ENCODE data around the gene SMYD3.
"Not testable (repeated sequence)": the region's sequence is repeated elsewhere in the genome, so short reads cannot be mapped to it uniquely, and the experiment has no call there.

The SMYD3 gene

GRCh38 chr1:245960171-245960570, 546.9 kb downstream of the SMYD3 start:
- Mint-ChIP-seq H3K4me3 (no peak overlapping the region), H3K36me3 (ENCODE audit: low read depth) (no peaks in the 10 kb centered on the region), H3K9me3 (no peaks in the 10 kb centered on the region), H3K27ac (no peak overlapping the region), H3K27me3 (no peaks in the 10 kb centered on the region), H3K4me1 (ENCODE audit: low read depth) (peaks cover 6% of the 10 kb centered on the region)

DNA sequence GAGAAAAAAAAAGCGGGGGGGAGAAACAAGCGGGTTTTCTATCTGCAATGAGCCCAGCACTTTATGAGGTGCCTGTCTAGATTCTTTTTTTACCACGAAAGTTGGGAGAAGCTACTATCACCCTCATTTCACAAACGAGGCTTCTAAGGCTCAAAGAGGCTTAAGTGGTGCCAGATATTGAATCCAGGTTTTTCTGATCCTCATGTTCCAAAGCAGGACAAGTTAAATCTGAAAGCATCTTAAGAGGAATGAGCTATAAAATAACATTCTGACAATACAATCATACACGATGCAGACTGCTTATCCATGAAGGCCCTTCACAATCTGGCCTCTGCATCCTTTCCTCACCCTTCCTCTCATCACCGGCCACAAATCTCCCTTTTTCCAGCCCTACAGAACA, 549.1 kb downstream of the SMYD3 start:
- H3K9me3 Mint-ChIP-seq: no peaks in the 10 kb centered on the region
- no peaks in the 10 kb centered on the region for H3K36me3 Mint-ChIP-seq (ENCODE audit: low read depth)
- no peak overlapping the region for H3K27ac Mint-ChIP-seq
- no peaks in the 10 kb centered on the region for H3K27me3 Mint-ChIP-seq
- peaks cover 13% of the 10 kb centered on the region for H3K4me1 Mint-ChIP-seq (ENCODE audit: low read depth)
- no peak overlapping the region for H3K4me3 Mint-ChIP-seq

- Mint-ChIP-seq H3K4me1 (ENCODE audit: low read depth) (peaks cover 19% of the 10 kb centered on the region), H3K27me3 (no peaks in the 10 kb centered on the region), H3K27ac (no peak overlapping the region), H3K9me3 (no peaks in the 10 kb centered on the region), H3K36me3 (ENCODE audit: low read depth) (no peaks in the 10 kb centered on the region), H3K4me3 (no peak overlapping the region)
Measured at GRCh38 chr1:245957427-245957826, 549.7 kb downstream of the SMYD3 start.

DNA sequence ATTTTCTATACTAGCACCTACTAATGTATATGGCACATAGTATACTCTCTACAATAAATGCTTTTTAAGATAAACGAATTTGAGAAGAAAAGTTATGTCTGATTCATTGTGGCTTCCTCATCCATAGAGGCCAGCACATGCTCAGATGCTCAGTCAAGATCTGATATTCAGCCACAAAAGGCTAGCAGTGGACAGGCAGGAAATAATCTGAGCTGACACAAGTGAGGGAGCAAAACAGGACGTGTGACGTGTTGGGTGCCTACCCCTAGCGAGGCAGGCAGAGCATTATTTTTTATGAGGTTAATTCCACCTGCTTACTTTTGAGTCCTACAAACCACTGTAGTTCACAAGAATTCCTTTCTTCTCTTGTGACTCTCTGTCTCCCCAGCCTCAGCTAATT, 550.9 kb downstream of the SMYD3 start:
- Mint-ChIP-seq H3K36me3 (ENCODE audit: low read depth) (no peaks in the 10 kb centered on the region), H3K4me1 (ENCODE audit: low read depth) (peaks cover 22% of the 10 kb centered on the region), H3K27ac (no peak overlapping the region), H3K27me3 (no peaks in the 10 kb centered on the region), H3K9me3 (no peaks in the 10 kb centered on the region), H3K4me3 (no peak overlapping the region)

DNA sequence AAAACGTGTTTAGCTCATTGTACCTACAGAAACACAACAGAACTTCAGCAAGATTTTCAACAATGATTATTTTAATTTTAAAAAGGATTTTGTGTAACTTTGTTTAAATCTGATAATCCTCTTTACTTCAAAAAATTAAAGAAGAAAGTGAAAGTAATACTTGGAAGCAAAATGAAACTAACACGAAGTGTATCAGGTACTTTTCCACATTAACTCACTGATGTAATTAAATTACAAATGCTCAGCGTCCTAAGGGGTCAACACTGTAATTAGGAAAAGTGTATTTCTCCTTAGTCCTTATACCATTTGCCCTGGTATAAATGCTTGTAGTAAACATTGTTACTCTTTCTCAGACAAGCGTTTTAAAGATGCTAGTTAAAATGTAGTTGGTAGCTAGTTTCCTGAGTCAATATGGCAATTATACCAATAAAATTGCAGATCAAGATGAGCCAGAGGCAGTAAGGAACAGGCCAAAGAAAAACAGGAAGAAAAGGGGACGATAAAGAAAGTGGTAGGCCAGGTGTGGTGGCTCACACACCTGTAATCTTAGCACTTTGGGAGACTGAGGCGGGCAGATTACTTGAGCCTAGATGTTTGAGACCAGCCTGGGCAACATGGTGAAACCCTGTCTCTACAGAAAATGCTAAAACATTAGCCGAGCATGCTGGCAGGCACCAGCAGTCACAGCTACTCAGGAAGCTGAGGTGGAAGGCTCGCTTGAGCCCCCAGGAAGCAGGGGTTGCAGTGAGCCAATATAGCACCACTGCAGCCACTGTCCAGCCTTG, 553.0 kb downstream of the SMYD3 start:
- H3K4me3 Mint-ChIP-seq: peak overlapping the region; percentile 84
- H3K36me3 Mint-ChIP-seq (ENCODE audit: low read depth): no peaks in the 10 kb centered on the region
- peaks cover 18% of the 10 kb centered on the region for H3K4me1 Mint-ChIP-seq (ENCODE audit: low read depth)
- no peaks in the 10 kb centered on the region for H3K27me3 Mint-ChIP-seq
- H3K9me3 Mint-ChIP-seq: no peaks in the 10 kb centered on the region
- H3K27ac Mint-ChIP-seq: peak overlapping the region; percentile 99

GRCh38 chr1:245952383-245953026, 554.6 kb downstream of the SMYD3 start:
- Mint-ChIP-seq H3K27me3 (no peaks in the 10 kb centered on the region), H3K36me3 (ENCODE audit: low read depth) (no peaks in the 10 kb centered on the region), H3K27ac (peak overlapping the region; percentile 61), H3K9me3 (no peaks in the 10 kb centered on the region), H3K4me3 (no peak overlapping the region), H3K4me1 (ENCODE audit: low read depth) (peaks cover 18% of the 10 kb centered on the region)

DNA sequence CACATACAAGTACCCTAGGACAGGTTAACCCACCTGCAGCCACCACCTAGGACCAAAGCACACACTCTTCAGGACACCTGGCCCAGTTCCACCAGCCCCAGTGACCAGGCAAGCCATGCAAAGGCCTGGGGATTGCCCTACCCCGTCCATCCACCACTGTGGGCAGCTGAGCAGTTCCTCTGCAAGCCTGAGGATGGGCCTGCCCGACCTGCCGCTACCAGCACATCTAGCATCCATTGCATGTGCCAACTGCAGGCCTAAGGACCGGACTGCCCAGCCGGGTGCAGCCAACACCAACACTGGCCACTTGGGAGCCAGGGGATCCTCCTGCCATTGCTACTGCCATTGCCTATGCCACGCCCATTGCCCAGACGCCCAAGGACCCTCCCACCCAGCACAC, 558.3 kb downstream of the SMYD3 start:
- Mint-ChIP-seq H3K36me3 (ENCODE audit: low read depth) (no peaks in the 10 kb centered on the region), H3K4me1 (ENCODE audit: low read depth) (peaks cover 20% of the 10 kb centered on the region), H3K27ac (no peak overlapping the region), H3K27me3 (no peaks in the 10 kb centered on the region), H3K4me3 (no peak overlapping the region), H3K9me3 (peaks cover 8% of the 10 kb centered on the region)

DNA sequence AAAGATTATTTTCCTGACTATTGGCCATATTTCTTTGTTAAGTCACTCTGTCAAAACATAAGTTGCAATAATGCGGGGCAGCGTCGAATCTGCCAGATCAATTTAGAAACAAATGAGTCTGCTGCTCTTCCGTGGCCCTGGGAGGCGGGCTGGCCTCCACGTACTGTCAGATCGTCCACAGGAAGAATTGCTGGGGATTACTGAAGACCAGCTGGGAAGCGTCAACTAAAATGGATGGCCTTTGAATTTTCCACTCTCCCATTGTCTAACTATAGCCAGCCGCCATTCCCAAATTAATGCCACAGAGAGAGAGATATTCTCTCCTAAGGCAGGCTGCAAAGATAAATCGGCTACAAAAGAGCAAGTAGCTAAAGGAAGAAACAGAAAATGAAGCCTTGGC, 560.2 kb downstream of the SMYD3 start:
- H3K9me3 Mint-ChIP-seq: peaks cover 8% of the 10 kb centered on the region
- H3K4me1 Mint-ChIP-seq (ENCODE audit: low read depth): peaks cover 19% of the 10 kb centered on the region
- H3K36me3 Mint-ChIP-seq (ENCODE audit: low read depth): no peaks in the 10 kb centered on the region
- no peaks in the 10 kb centered on the region for H3K27me3 Mint-ChIP-seq
- no peak overlapping the region for H3K27ac Mint-ChIP-seq
- no peak overlapping the region for H3K4me3 Mint-ChIP-seq

- not testable (repeated sequence) for H3K36me3 Mint-ChIP-seq (ENCODE audit: low read depth); H3K9me3 Mint-ChIP-seq; H3K27ac Mint-ChIP-seq; H3K27me3 Mint-ChIP-seq; H3K4me3 Mint-ChIP-seq
- peaks cover 25% of the 10 kb centered on the region for H3K4me1 Mint-ChIP-seq (ENCODE audit: low read depth)
Measured at GRCh38 chr1:245945136-245945535, 561.9 kb downstream of the SMYD3 start.

DNA sequence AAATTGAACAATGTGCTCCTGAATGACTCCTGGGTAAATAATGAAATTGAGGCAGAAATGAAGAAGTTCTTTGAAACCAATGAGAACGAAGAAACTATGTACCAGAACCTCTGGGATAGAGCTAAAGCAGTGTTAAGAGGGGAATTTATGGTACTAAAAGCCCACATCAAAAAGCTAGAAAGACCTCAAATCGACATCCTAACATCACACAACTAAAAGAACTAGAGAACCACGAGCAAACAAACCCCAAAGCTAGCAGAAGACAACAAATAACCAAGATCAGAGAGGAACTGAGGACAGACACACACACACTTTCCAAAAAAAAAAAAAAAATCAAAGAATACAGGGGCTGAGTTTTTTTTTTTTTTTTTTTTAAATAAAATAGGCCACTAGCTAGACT, 564.2 kb downstream of the SMYD3 start:
- Mint-ChIP-seq H3K4me3 (no peak overlapping the region), H3K9me3 (peaks cover 8% of the 10 kb centered on the region), H3K36me3 (ENCODE audit: low read depth) (no peaks in the 10 kb centered on the region), H3K27me3 (no peaks in the 10 kb centered on the region), H3K27ac (no peak overlapping the region), H3K4me1 (ENCODE audit: low read depth) (peaks cover 25% of the 10 kb centered on the region)

GRCh38 chr1:245941771-245942170, 565.3 kb downstream of the SMYD3 start:
- H3K9me3 Mint-ChIP-seq; H3K4me3 Mint-ChIP-seq; H3K36me3 Mint-ChIP-seq (ENCODE audit: low read depth); H3K27ac Mint-ChIP-seq; H3K27me3 Mint-ChIP-seq: not testable (repeated sequence)
- H3K4me1 Mint-ChIP-seq (ENCODE audit: low read depth): peaks cover 25% of the 10 kb centered on the region

- H3K4me1 Mint-ChIP-seq (ENCODE audit: low read depth): peaks cover 25% of the 10 kb centered on the region
- H3K27ac Mint-ChIP-seq: no peak overlapping the region
- no peaks in the 10 kb centered on the region for H3K36me3 Mint-ChIP-seq (ENCODE audit: low read depth)
- no peaks in the 10 kb centered on the region for H3K27me3 Mint-ChIP-seq
- H3K4me3 Mint-ChIP-seq: no peak overlapping the region
- H3K9me3 Mint-ChIP-seq: no peaks in the 10 kb centered on the region
Measured at GRCh38 chr1:245939756-245940345, 567.2 kb downstream of the SMYD3 start.

DNA sequence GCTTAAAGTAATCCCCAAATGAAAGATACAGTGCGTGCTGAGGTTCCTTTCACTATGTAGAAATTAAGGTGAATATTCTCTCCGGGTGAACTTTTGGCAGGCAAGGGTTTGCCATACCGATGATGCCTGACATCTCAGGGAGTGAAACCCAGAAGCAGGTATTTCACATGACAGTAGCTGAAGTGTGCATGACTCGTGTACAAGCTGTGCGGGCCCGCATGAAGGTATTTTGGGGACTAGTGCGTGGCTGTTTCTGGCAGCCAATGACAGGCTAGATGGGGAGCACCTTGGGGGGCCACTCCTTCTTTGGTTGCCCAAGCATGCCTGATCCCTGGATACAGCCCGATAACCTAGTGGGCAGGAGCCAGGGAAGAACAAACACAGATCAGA, 569.0 kb downstream of the SMYD3 start:
- Mint-ChIP-seq H3K4me3 (no peak overlapping the region), H3K27ac (no peak overlapping the region), H3K36me3 (ENCODE audit: low read depth) (no peaks in the 10 kb centered on the region), H3K4me1 (ENCODE audit: low read depth) (peaks cover 15% of the 10 kb centered on the region), H3K9me3 (no peaks in the 10 kb centered on the region), H3K27me3 (no peaks in the 10 kb centered on the region)

DNA sequence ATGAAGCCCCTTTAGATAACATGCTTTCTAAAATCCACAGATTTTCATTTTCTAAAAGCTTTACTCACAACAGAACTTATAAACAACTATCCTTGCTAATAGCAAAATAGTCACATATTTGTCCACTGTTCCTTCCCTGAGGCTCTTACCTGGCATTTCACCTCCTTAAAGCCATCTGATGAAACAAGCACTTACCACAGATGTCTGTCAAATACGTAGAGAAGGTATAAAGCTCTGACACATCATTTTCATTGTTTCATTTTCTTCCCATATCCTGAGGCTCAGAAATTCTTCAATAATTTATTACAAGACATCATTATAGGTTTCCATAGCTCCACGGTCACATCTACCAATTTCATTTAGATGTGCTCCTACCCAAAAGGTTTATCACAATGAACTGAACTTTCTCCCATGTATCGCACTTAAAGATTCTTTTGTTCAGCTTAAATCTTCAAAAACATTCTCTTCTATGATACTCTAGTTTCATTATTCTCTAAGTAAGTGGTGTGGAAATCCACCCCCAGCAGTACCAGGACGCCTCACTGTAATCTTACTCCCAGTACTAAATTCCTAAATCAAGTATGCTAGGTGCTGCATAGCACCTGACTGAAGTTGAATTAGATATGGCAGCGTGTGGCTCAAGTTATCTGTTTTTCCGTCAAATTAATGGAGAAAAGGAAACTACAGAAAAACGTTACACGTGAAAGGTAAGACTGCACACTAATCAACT, 569.6 kb downstream of the SMYD3 start:
- Mint-ChIP-seq H3K36me3 (ENCODE audit: low read depth) (no peaks in the 10 kb centered on the region), H3K27me3 (no peaks in the 10 kb centered on the region), H3K4me3 (no peak overlapping the region), H3K27ac (no peak overlapping the region), H3K9me3 (no peaks in the 10 kb centered on the region), H3K4me1 (ENCODE audit: low read depth) (peaks cover 9% of the 10 kb centered on the region)

- Mint-ChIP-seq H3K9me3 (no peaks in the 10 kb centered on the region), H3K4me1 (ENCODE audit: low read depth) (no peaks in the 10 kb centered on the region), H3K27ac (no peak overlapping the region), H3K27me3 (no peaks in the 10 kb centered on the region), H3K4me3 (no peak overlapping the region), H3K36me3 (ENCODE audit: low read depth) (no peaks in the 10 kb centered on the region)
Measured at GRCh38 chr1:245934409-245934808, 572.7 kb downstream of the SMYD3 start.
